ENCODE data around the gene ALDH1L2.

GRCh38 chr12:105024928-105025327 lies 59.3 kb downstream of the ALDH1L2 start:
- no peak for TF ChIP-seq CTCF (IDR thresholded peaks at IDR 0.05)
- no peak for TF ChIP-seq POLR2A (IDR thresholded peaks at IDR 0.05)
